GM21447 (cell line): Measurements from ENCODE around the gene MAPK7.

Experiments used
- ATAC-seq: cut with Tn5 transposase; IDR thresholded peaks from one replicate; pipeline ENCODE4 v1.9.1; 2021; ENCODE audit not compliant: unreplicated experiment

MAPK7 gene

GRCh38 chr17:19362277-19363113 is 15.8 kb upstream of the MAPK7 start, which contains the start of gene B9D1:
Gene B9D1, minus strand, starts transcription at chr17:19362723. Its CDS starts 154 bp downstream, at chr17:19362569.
- peak; percentile 84 for ATAC-seq

GRCh38 chr17:19363114-19363438 is 15.2 kb upstream of the MAPK7 start:
- ATAC-seq: no peak

- ATAC-seq: no peak
These were observed 14.8 kb upstream of the MAPK7 start for GRCh38 chr17:19363460-19364035.

GRCh38 chr17:19364699-19365498 is 13.4 kb upstream of the MAPK7 start:
- ATAC-seq: no peak

GRCh38 chr17:19365499-19365817 is 12.8 kb upstream of the MAPK7 start:
- ATAC-seq: no peak

- ATAC-seq: no peak
These were observed 12.3 kb upstream of the MAPK7 start for GRCh38 chr17:19365833-19366636.

GRCh38 chr17:19366637-19366972 is 11.7 kb upstream of the MAPK7 start:
- no peak for ATAC-seq

- ATAC-seq: no peak
These were observed 10.1 kb upstream of the MAPK7 start for GRCh38 chr17:19368229-19368628.

GRCh38 chr17:19369107-19369778 is 9.1 kb upstream of the MAPK7 start:
- ATAC-seq: no peak

- ATAC-seq: no peak
These were observed 8.3 kb upstream of the MAPK7 start for GRCh38 chr17:19369846-19370492.

- ATAC-seq: peak; percentile 81
These were observed 7.8 kb upstream of the MAPK7 start for GRCh38 chr17:19370493-19370960.

GRCh38 chr17:19371259-19372010 is 6.9 kb upstream of the MAPK7 start:
- no peak for ATAC-seq

GRCh38 chr17:19372011-19372370 is 6.3 kb upstream of the MAPK7 start:
- ATAC-seq: no peak

- no peak for ATAC-seq
These were observed 5.9 kb upstream of the MAPK7 start for GRCh38 chr17:19372439-19372838.

- ATAC-seq: no peak
These were observed 5.3 kb upstream of the MAPK7 start for GRCh38 chr17:19372866-19373504.

- ATAC-seq: no peak
These were observed 4.2 kb upstream of the MAPK7 start for GRCh38 chr17:19374136-19374535.

GRCh38 chr17:19375732-19376131 is 2.6 kb upstream of the MAPK7 start:
- no peak for ATAC-seq

GRCh38 chr17:19376811-19377210 is 1.5 kb upstream of the MAPK7 start:
- no peak for ATAC-seq
